Testis (tissue), 3 donors: ENCODE results near the gene RPS3. TPM values are rescaled to one million over a fixed set of nuclear protein-coding genes. Genes with fewer than 3 reads are reported as not detected.
A peak's percentile ranks its signal among the peaks of the same experiment; 100 is the strongest.

Source experiments
- DNase-seq: peaks from one replicate; pipeline ENCODE4 v3.0.0-alpha.2; 2019
- H3K27ac ChIP-seq, 2 donors: fragments of 200-600 bp; sonication (generic); one replicate each; pipeline ENCODE4 v1.5.1; 2019
- H3K27me3 ChIP-seq: fragments of 200-600 bp; sonication (generic); one replicate; pipeline ENCODE4 v1.5.1; 2019
- H3K36me3 ChIP-seq: fragments of 200-600 bp; sonication (generic); one replicate; pipeline ENCODE4 v1.5.1; 2017; ENCODE audit warnings: low read depth; ENCODE audit errors: missing control alignments
- H3K4me1 ChIP-seq: fragments of 200-600 bp; sonication (generic); one replicate; pipeline ENCODE4 v1.5.1; 2019
- H3K4me3 ChIP-seq, 2 donors: fragments of 200-600 bp; sonication (generic); one replicate each; pipeline ENCODE4 v1.5.1; 2017 to 2019
- H3K9me3 ChIP-seq: fragments of 200-600 bp; sonication (generic); one replicate; pipeline ENCODE4 v1.5.1; 2017
- CTCF ChIP-seq, 3 experiments: fragments of 450-650 bp in 2 of 3; fragments of 200-600 bp in 1 of 3; sonication (generic) in 1 of 3; IDR thresholded peaks; one replicate each; pipeline ENCODE4 v1.5.1; 2016 to 2019; ENCODE audit warnings: antibody characterized with exemption in 3 of 3, mild to moderate bottlenecking in 2 of 3, moderate library complexity in 1 of 3
- POLR2A ChIP-seq: fragments of 450-650 bp; IDR thresholded peaks from one replicate; pipeline ENCODE4 v1.6.1; 2017; ENCODE audit warnings: antibody characterized with exemption, mild to moderate bottlenecking, moderate library complexity
- WGBS, 2 donors: methylation state at CpG; one replicate each; pipeline ENCODE4 v1.1.5; 2018; 5-methylcytosine and 5-hydroxymethylcytosine counted together
- intact Hi-C: fragments of 100-400 bp; cut with DNase I; formaldehyde crosslinking; loops from one replicate; pipeline ENCODE4 v1.15.1; 2023; ENCODE audit warnings: low total_unique reads
- polyA plus RNA-seq: library from polyadenylated mRNA; stranded (reverse); fragments of 350-450 nt; fragmentation: Illumina TruSeq; extraction: RNeasy Lipid Tissue Mini Kit (QIAGEN cat#74804); gene quantifications from one replicate; pipeline ENCODE4 v1.2.3, GENCODE V29; 2014; ENCODE audit warnings: low read depth, low replicate concordance; ENCODE audit not compliant: insufficient read depth
- total RNA-seq, 2 donors: library from RNA; depleted of rRNA; stranded (reverse); fragments of >200 nt; gene quantifications; one replicate each; pipeline ENCODE4 v1.2.3, GENCODE V29; 2016

RPS3 gene
- total and polyA plus RNA-seq, 3 donors from 2014 or later = 464 to 1,294 (median 925) TPM

DNA sequence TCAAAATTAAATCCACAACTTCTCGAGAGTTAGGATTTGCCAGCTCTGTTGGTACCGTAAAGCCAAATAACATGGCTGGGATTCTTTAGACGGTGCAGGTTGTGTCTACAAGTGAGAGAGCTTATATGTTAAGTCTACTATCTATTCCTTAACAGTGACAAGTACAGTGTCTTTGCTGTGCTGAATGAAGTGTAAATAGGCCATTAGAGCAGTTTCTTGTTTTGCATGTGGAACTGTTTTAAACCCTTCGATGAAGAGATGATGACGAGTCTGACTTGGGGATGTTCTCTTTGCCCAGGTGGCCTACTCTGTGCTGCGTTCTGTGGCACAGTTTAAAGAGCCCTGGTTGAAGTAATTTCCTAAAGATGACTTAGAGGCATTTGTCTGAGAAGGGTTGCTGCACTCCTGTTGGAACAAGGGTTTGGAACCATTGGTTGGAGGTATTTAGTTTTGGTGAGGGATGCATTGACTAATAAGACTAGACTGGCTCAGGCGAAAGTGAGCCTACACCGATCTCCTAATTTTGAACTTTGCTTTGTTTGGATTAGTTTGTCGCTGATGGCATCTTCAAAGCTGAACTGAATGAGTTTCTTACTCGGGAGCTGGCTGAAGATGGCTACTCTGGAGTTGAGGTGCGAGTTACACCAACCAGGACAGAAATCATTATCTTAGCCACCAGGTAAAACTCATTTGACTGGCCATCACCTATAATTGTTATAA lies 988 bp downstream of the RPS3 start:
- intact Hi-C loops = no loop called here
- WGBS, 2 donors = 7 to 14% methylated on average over 11 of the region's 11 CpGs

DNA sequence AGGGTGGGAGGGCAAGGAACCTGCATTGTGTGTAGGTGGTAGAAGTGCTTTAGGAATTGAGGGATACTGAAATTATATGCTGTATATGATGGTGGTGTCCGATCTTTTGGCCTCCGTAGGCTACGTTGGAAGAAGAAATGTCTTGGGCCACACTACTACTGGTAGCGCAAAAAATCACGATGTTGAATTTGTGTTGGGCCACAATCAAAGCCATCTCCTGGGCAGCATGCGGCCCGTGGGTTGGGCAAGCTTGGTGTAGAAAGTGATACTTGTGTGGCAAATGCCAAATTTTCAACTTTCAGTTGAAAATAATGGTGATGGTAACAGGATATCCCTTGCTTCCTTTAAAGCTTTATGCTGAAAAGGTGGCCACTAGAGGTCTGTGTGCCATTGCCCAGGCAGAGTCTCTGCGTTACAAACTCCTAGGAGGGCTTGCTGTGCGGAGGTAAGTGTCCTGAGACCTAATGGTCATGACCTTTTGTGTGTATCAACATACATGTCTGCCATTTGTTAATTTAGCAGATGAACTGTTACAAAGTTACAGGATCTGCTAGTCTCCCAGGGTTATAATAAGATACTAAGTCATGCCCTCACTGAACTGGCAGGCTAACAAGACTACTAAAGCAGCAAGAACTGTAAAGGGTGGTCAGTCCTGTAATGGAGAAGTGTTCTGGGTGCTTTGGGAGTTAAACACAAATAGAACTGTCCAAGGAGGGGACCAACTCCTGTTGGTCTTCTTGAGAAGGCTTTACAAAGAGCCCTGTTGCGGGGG lies 2.9 kb downstream of the RPS3 start:
- no peak overlapping the region for H3K4me3 ChIP-seq
- intact Hi-C loops = no loop called here
- DNase-seq = no peak
- no peak overlapping the region for H3K27ac ChIP-seq
- 70 to 72% methylated on average over 10 of the region's 10 CpGs for WGBS, 2 donors
- H3K9me3 ChIP-seq = no peaks in the 10 kb centered on the region
- no peaks in the 10 kb centered on the region for H3K27me3 ChIP-seq
- TF ChIP-seq POLR2A = no peak
- TF ChIP-seq CTCF (IDR thresholded peaks at IDR 0.05) = no peak
- H3K4me1 ChIP-seq = peaks cover 17% of the 10 kb centered on the region
- H3K36me3 ChIP-seq = no peaks in the 10 kb centered on the region

More for the DNA sequence above, 988 bp downstream of the RPS3 start:
- no peak for DNase-seq
- H3K9me3 ChIP-seq = no peaks in the 10 kb centered on the region
- H3K27ac ChIP-seq = peak overlapping the region; percentile 86 to 97
- H3K4me1 ChIP-seq = peaks cover 17% of the 10 kb centered on the region
- H3K36me3 ChIP-seq = no peaks in the 10 kb centered on the region
- H3K4me3 ChIP-seq = peak overlapping the region; percentile 90 to 99
- TF ChIP-seq POLR2A = no peak
- no peak for TF ChIP-seq CTCF (IDR thresholded peaks at IDR 0.05)
- no peaks in the 10 kb centered on the region for H3K27me3 ChIP-seq

DNA sequence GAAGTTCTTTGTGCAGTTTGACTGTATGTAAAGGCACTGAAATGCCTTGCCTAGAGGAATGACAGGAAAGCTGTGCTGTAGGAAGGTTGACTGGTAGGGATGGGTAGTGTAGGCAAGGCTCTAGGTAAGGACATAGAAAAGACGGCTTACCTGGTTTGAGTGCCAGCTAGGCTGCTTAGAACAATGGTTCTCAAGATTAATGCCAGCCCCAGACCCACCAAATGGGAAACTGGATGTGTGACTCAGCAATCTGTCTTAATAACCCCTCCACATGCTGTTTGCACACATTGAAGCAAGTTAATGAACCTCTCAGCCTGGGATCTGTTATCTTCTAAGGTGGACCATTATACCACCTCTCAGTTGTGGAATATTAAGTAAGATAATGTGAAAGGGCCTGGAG lies 3.7 kb downstream of the RPS3 start:
- Histone ChIP-seq H3K4me1 (peaks cover 17% of the 10 kb centered on the region), H3K27me3 (no peaks in the 10 kb centered on the region), H3K36me3 (no peaks in the 10 kb centered on the region), H3K27ac (no peak overlapping the region), H3K4me3 (no peak overlapping the region), H3K9me3 (no peaks in the 10 kb centered on the region)
- DNase-seq = no peak
- intact Hi-C loops = no loop called here
- 56 to 71% methylated on average over 1 of the region's 1 CpG for WGBS, 2 donors
- no peak for TF ChIP-seq CTCF (IDR thresholded peaks at IDR 0.05)
- TF ChIP-seq POLR2A = no peak

GRCh38 chr11:75403983-75404658 lies 4.8 kb downstream of the RPS3 start:
- Histone ChIP-seq H3K4me3 (no peak overlapping the region), H3K36me3 (no peaks in the 10 kb centered on the region), H3K4me1 (peaks cover 17% of the 10 kb centered on the region), H3K27ac (no peak overlapping the region), H3K9me3 (no peaks in the 10 kb centered on the region), H3K27me3 (no peaks in the 10 kb centered on the region)
- 77 to 90% methylated on average over 15 of the region's 15 CpGs for WGBS, 2 donors
- intact Hi-C loops = no loop called here
- no peak for TF ChIP-seq POLR2A
- TF ChIP-seq CTCF (IDR thresholded peaks at IDR 0.05) = no peak
- DNase-seq = no peak
